AML-193 (cell line): Measurements from ENCODE around the gene CPN2.

Source experiments
- DNase-seq, 2 experiments: peaks; one replicate each; lab custom pipeline; 2025; lab: John Stamatoyannopoulos, UW

Gene CPN2

GRCh38 chr3:194351952-194352536 lies 916 bp upstream of the CPN2 start:
- DNase-seq = no peak

GRCh38 chr3:194350726-194351071 lies 429 bp downstream of the CPN2 start:
- no peak for DNase-seq

GRCh38 chr3:194348354-194348753 lies 2.8 kb downstream of the CPN2 start:
- DNase-seq = no peak

- no peak for DNase-seq
Observed at GRCh38 chr3:194346621-194347020, 4.5 kb downstream of the CPN2 start.

- no peak for DNase-seq
Observed at GRCh38 chr3:194346035-194346434, 5.1 kb downstream of the CPN2 start.

GRCh38 chr3:194344012-194344411 lies 7.1 kb downstream of the CPN2 start:
- DNase-seq = peak; percentile 57 to 66

- no peak for DNase-seq
Observed at GRCh38 chr3:194343561-194343893, 7.6 kb downstream of the CPN2 start.

GRCh38 chr3:194342861-194343560 lies 8.1 kb downstream of the CPN2 start:
- DNase-seq = no peak

GRCh38 chr3:194340757-194341400 lies 10.2 kb downstream of the CPN2 start:
- no peak for DNase-seq

- no peak for DNase-seq
Observed at GRCh38 chr3:194339840-194340239, 11.3 kb downstream of the CPN2 start.

GRCh38 chr3:194339356-194339755 lies 11.8 kb downstream of the CPN2 start:
- DNase-seq = no peak

- DNase-seq = no peak
Observed at GRCh38 chr3:194337965-194338753, 13.0 kb downstream of the CPN2 start.

- DNase-seq = no peak
Observed at GRCh38 chr3:194336601-194337355, 14.3 kb downstream of the CPN2 start.

GRCh38 chr3:194333981-194334320 lies 17.2 kb downstream of the CPN2 start:
- no peak for DNase-seq

- no peak for DNase-seq
Observed at GRCh38 chr3:194333212-194333980, 17.7 kb downstream of the CPN2 start.

GRCh38 chr3:194332858-194333211 lies 18.3 kb downstream of the CPN2 start:
- DNase-seq = no peak

- DNase-seq = no peak
Observed at GRCh38 chr3:194330579-194330978, 20.5 kb downstream of the CPN2 start.

- no peak for DNase-seq
Observed at GRCh38 chr3:194330160-194330559, 21.0 kb downstream of the CPN2 start.

GRCh38 chr3:194329583-194329965 lies 21.6 kb downstream of the CPN2 start:
- DNase-seq = no peak

GRCh38 chr3:194328942-194329582 lies 22.1 kb downstream of the CPN2 start:
- no peak for DNase-seq

GRCh38 chr3:194328053-194328657 lies 23.0 kb downstream of the CPN2 start:
- DNase-seq = no peak
